Natural killer cell treated with Interleukin-12 subunit alpha and Interleukin-12 subunit beta and Interleukin-15 and Interleukin-18, amount 100 ng/mL, for 72 hours (primary cell): ENCODE data around the gene GABRB2. TPM values are rescaled to one million over a fixed set of nuclear protein-coding genes. Genes with fewer than 3 reads are reported as not detected.
"Not testable (repeated sequence)": the region's sequence is repeated elsewhere in the genome, so short reads cannot be mapped to it uniquely, and the experiment has no call there.

Source experiments
- ATAC-seq, 2 donors: fragments of 150-1000 bp; cut with Tn5 transposase in 1 of 2; sonication (Bioruptor Pico), chemical (Tn5 transposase) in 1 of 2; 2 replicates each; pipeline ENCODE4 v1.10.0; 2021
- DNase-seq: peaks from one replicate; pipeline ENCODE4 v3.0.0; 2022; ENCODE audit warnings: low spot score
- H3K27ac Mint-ChIP-seq, 2 donors: 1 replicate in 1 of 2; 2 replicates in 1 of 2; pipeline ENCODE4 v1.8.0; 2022; ENCODE audit warnings: mixed read lengths in 2 of 2, mild to moderate bottlenecking in 1 of 2, moderate library complexity in 1 of 2
- H3K27me3 Mint-ChIP-seq, 2 donors: 1 replicate in 1 of 2; 2 replicates in 1 of 2; pipeline ENCODE4 v1.8.0; 2022; ENCODE audit warnings: mixed read lengths in 2 of 2
- H3K36me3 Mint-ChIP-seq: one replicate; pipeline ENCODE4 v1.8.0; 2022; ENCODE audit warnings: mixed read lengths
- H3K4me1 Mint-ChIP-seq, 2 donors: 1 replicate in 1 of 2; 2 replicates in 1 of 2; pipeline ENCODE4 v1.8.0; 2022; ENCODE audit warnings: low read depth in 2 of 2, mixed read lengths in 2 of 2, mild to moderate bottlenecking in 1 of 2
- H3K4me3 Mint-ChIP-seq: one replicate; pipeline ENCODE4 v1.8.0; 2022; ENCODE audit warnings: mixed read lengths
- H3K9me3 Mint-ChIP-seq: 2 replicates; pipeline ENCODE4 v1.8.0; 2022; ENCODE audit warnings: mixed read lengths
- total RNA-seq, 2 donors: library from RNA; stranded (reverse); gene quantifications; one replicate each; pipeline ENCODE4 v1.2.3, GENCODE V29; 2022

Gene GABRB2
- total RNA-seq, 2 donors from 2014 or later: not detected

- H3K4me3 Mint-ChIP-seq: no peak overlapping the region
- H3K36me3 Mint-ChIP-seq: no peaks in the 10 kb centered on the region
- H3K27me3 Mint-ChIP-seq: no peaks in the 10 kb centered on the region
- DNase-seq (no peak), ATAC-seq (no peak)
- peaks cover 8% of the 10 kb centered on the region for H3K9me3 Mint-ChIP-seq
- no peak overlapping the region for H3K27ac Mint-ChIP-seq
- H3K4me1 Mint-ChIP-seq: no peaks in the 10 kb centered on the region
These were observed 7.5 kb downstream of the GABRB2 start for GRCh38 chr5:161539016-161539415.

GRCh38 chr5:161535762-161536161, 10.8 kb downstream of the GABRB2 start:
- ATAC-seq (no peak), DNase-seq (no peak)
- no peak overlapping the region for H3K27ac Mint-ChIP-seq
- no peaks in the 10 kb centered on the region for H3K36me3 Mint-ChIP-seq
- H3K9me3 Mint-ChIP-seq: peaks cover 11% of the 10 kb centered on the region
- no peaks in the 10 kb centered on the region for H3K4me1 Mint-ChIP-seq
- H3K4me3 Mint-ChIP-seq: no peak overlapping the region
- no peaks in the 10 kb centered on the region for H3K27me3 Mint-ChIP-seq

DNA sequence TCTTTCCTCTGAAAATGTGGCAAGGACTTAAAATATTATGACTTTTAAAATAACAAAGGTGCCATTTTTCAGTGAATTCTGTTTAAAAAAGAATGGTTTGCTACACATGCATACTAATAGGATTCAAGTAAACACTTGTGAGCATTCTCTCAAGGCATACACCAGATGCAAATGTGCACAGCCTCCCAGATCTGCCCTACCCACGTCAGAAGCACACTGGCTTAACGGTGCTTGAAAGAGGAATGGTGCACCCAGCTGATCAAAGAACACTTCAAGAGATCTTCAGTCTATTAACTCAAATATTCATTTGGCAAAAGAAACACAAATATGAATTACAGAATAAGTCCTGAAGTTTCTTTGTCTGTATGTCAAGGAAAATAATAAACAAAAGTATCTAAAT, 15.8 kb downstream of the GABRB2 start:
- H3K9me3 Mint-ChIP-seq: peaks cover 3% of the 10 kb centered on the region
- no peaks in the 10 kb centered on the region for H3K4me1 Mint-ChIP-seq
- no peaks in the 10 kb centered on the region for H3K27me3 Mint-ChIP-seq
- no peak overlapping the region for H3K27ac Mint-ChIP-seq
- H3K36me3 Mint-ChIP-seq: no peaks in the 10 kb centered on the region
- ATAC-seq: no peak
- DNase-seq: no peak
- no peak overlapping the region for H3K4me3 Mint-ChIP-seq

- H3K27me3 Mint-ChIP-seq: no peaks in the 10 kb centered on the region
- H3K9me3 Mint-ChIP-seq: peaks cover 7% of the 10 kb centered on the region
- H3K4me3 Mint-ChIP-seq: no peak overlapping the region
- no peak overlapping the region for H3K27ac Mint-ChIP-seq
- no peak for DNase-seq
- H3K4me1 Mint-ChIP-seq: no peaks in the 10 kb centered on the region
- ATAC-seq: no peak
- H3K36me3 Mint-ChIP-seq: peaks cover 6% of the 10 kb centered on the region
These were observed 32.6 kb downstream of the GABRB2 start for GRCh38 chr5:161513942-161514341.

- Mint-ChIP-seq H3K9me3 (no peaks in the 10 kb centered on the region), H3K27ac (no peak overlapping the region), H3K4me3 (no peak overlapping the region), H3K4me1 (no peaks in the 10 kb centered on the region), H3K36me3 (peaks cover 3% of the 10 kb centered on the region), H3K27me3 (no peaks in the 10 kb centered on the region)
- ATAC-seq (no peak), DNase-seq (no peak)
These were observed 38.9 kb downstream of the GABRB2 start for GRCh38 chr5:161507591-161507990.

DNA sequence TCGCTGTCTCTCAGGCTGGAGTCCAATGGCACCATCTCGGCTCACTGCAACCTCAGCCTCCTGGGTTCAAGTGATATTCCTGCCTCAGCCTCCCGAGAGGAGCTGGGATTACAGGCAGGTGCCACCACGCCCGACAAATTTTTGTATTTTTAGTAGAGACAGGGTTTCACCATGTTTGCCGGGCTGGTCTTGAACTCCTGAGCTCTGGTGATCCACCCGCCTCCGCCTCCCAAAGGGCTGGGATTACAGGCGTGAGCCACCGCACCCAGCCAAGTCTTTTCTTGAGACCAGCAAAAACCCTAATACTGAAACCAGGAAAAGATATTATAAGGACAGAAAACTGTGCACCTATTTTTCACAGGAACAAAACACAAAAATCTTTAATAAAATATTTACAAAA, 41.4 kb downstream of the GABRB2 start:
- H3K4me3 Mint-ChIP-seq, H3K4me1 Mint-ChIP-seq, H3K27ac Mint-ChIP-seq, H3K36me3 Mint-ChIP-seq, DNase-seq, H3K9me3 Mint-ChIP-seq, ATAC-seq, H3K27me3 Mint-ChIP-seq: not testable (repeated sequence)

DNA sequence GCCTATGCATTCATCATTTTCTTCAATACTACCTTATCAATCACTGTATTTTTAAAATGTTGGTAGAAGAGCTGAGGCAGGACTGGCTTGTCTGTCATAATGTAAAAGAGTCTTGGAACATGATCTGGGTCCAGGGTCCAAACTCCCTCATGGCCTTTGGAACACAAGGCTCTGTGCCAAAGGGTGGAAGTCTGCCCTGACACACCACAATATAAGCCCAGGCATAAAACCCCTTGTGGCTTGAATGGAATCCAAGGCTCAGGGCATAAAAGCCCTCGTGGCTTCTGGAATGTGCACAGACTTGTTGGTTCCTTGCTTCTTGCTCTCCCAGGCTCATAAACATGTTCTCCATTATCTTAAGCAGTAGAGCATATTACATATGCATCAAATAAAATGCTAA, 48.0 kb downstream of the GABRB2 start:
- Mint-ChIP-seq H3K4me3 (no peak overlapping the region), H3K9me3 (peaks cover 8% of the 10 kb centered on the region), H3K27me3 (no peaks in the 10 kb centered on the region), H3K4me1 (no peaks in the 10 kb centered on the region), H3K27ac (no peak overlapping the region), H3K36me3 (peaks cover 4% of the 10 kb centered on the region)
- DNase-seq: no peak
- ATAC-seq: no peak

- DNase-seq: no peak
- no peaks in the 10 kb centered on the region for H3K4me1 Mint-ChIP-seq
- ATAC-seq: no peak
- peaks cover 11% of the 10 kb centered on the region for H3K9me3 Mint-ChIP-seq
- H3K36me3 Mint-ChIP-seq: no peaks in the 10 kb centered on the region
- no peaks in the 10 kb centered on the region for H3K27me3 Mint-ChIP-seq
- H3K27ac Mint-ChIP-seq: no peak overlapping the region
- H3K4me3 Mint-ChIP-seq: no peak overlapping the region
These were observed 62.8 kb downstream of the GABRB2 start for GRCh38 chr5:161483721-161484120.

DNA sequence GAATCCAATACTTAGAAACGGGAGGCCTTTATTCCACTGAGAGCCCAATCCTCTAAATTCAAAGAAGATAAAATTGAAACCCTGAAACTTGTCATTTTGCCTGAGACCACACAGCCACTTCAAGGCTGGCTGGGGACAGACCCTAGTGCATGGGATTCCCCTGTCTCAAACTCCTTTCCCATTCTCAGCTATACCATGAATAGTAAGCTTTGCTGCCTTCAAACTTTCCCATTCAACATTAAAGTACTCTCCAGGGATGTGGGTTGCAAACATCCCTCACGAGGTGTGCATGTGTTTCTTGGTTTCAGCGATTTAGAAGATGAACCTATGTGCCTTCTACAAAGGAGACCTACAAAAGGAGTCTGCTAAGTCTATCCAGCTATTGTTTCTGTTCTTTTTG, 64.6 kb downstream of the GABRB2 start:
- ATAC-seq (no peak), DNase-seq (no peak)
- H3K9me3 Mint-ChIP-seq: peaks cover 11% of the 10 kb centered on the region
- H3K27ac Mint-ChIP-seq: no peak overlapping the region
- H3K27me3 Mint-ChIP-seq: no peaks in the 10 kb centered on the region
- H3K4me1 Mint-ChIP-seq: no peaks in the 10 kb centered on the region
- no peak overlapping the region for H3K4me3 Mint-ChIP-seq
- no peaks in the 10 kb centered on the region for H3K36me3 Mint-ChIP-seq

- H3K27ac Mint-ChIP-seq: no peak overlapping the region
- peaks cover 6% of the 10 kb centered on the region for H3K36me3 Mint-ChIP-seq
- H3K4me1 Mint-ChIP-seq: no peaks in the 10 kb centered on the region
- DNase-seq (no peak), ATAC-seq (no peak)
- H3K27me3 Mint-ChIP-seq: no peaks in the 10 kb centered on the region
- peaks cover 17% of the 10 kb centered on the region for H3K9me3 Mint-ChIP-seq
- no peak overlapping the region for H3K4me3 Mint-ChIP-seq
These were observed 75.1 kb downstream of the GABRB2 start for GRCh38 chr5:161471211-161471950.

DNA sequence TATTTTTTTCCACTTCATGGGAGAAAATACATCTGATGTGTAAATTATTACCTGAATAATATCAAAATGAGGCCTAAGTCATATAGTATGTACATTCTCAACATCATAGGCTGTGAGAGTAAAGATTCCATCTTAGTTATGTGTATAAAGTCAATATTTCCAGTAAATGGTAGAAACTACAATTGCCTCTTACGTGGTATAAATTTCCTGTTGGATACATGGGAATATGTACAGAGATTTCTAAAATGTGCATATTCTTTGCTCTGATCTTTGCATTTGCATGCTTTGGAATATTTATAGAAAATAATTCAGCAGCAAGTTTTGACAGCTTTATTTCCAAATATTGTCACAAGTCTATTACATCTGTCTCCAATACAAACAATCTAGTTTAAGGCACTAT, 78.8 kb downstream of the GABRB2 start:
- Mint-ChIP-seq H3K36me3 (no peaks in the 10 kb centered on the region), H3K27ac (no peak overlapping the region), H3K4me3 (no peak overlapping the region), H3K4me1 (no peaks in the 10 kb centered on the region), H3K9me3 (peaks cover 11% of the 10 kb centered on the region), H3K27me3 (no peaks in the 10 kb centered on the region)
- DNase-seq: no peak
- no peak for ATAC-seq

DNA sequence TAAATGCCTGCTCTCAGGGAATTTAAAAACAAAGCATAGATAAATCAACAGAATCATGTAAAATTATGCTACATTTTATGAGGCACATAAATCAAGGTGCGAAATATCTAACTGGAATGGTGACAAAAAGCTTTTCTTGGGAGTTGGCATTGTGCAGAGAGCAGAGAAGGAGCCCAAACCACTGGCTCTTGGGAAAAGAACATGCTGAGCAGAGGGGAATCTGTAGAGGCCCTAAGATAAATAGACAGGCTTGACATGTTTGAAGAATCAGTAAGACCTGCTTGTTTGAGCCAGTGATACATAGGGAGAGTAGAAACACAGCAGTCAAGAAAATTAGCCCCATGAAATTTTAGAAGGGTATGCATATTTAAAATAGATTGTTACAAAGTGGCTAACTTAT, 85.8 kb downstream of the GABRB2 start:
- H3K36me3 Mint-ChIP-seq: no peaks in the 10 kb centered on the region
- H3K4me1 Mint-ChIP-seq: no peaks in the 10 kb centered on the region
- no peak overlapping the region for H3K27ac Mint-ChIP-seq
- no peaks in the 10 kb centered on the region for H3K27me3 Mint-ChIP-seq
- H3K9me3 Mint-ChIP-seq: peaks cover 3% of the 10 kb centered on the region
- DNase-seq (no peak), ATAC-seq (no peak)
- H3K4me3 Mint-ChIP-seq: no peak overlapping the region

DNA sequence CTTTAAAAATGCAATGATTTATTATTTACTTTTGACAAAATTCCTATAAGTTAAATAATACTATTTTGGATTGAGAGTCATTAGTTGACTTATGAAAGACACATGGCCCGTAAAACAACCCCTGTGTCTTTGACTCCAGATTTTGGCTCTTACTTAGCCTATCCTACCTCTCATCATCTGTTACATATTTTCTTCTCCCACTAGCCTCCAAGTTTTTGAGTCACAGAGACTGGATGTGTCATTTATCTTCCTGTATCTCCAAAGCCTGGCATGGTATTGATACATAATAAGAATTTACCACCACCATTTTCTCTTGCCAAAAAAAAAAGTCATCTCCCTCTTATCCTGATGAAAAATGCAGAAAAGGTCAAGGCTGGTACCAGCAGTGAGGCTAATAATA, 99.9 kb downstream of the GABRB2 start:
- no peaks in the 10 kb centered on the region for H3K36me3 Mint-ChIP-seq
- no peak overlapping the region for H3K27ac Mint-ChIP-seq
- H3K9me3 Mint-ChIP-seq: peaks cover 5% of the 10 kb centered on the region
- no peak overlapping the region for H3K4me3 Mint-ChIP-seq
- ATAC-seq (no peak), DNase-seq (no peak)
- no peaks in the 10 kb centered on the region for H3K4me1 Mint-ChIP-seq
- no peaks in the 10 kb centered on the region for H3K27me3 Mint-ChIP-seq

DNA sequence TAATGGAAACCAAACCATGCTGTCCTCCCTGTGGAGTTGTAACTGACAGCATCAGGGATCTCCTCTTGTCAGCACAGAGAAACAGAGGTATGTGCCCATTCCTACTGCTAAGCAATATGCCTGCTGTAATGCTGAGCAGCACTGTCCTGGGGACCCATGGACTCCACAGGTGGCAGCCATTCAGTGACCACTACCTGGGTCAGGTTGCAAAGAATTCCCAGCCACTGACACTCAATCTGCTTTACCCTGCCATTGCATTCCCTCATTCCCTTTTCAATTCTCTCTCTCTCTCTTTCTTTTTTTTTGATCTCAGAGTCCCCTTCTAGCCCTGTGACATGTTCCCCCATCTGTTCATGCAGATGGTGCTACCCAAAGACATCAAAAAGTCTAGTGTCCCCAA, 104.1 kb downstream of the GABRB2 start:
- Mint-ChIP-seq H3K9me3 (peaks cover 14% of the 10 kb centered on the region), H3K27me3 (no peaks in the 10 kb centered on the region), H3K4me3 (no peak overlapping the region), H3K4me1 (no peaks in the 10 kb centered on the region), H3K27ac (no peak overlapping the region), H3K36me3 (no peaks in the 10 kb centered on the region)
- no peak for DNase-seq
- ATAC-seq: no peak

- H3K27me3 Mint-ChIP-seq: no peaks in the 10 kb centered on the region
- peaks cover 5% of the 10 kb centered on the region for H3K9me3 Mint-ChIP-seq
- H3K4me3 Mint-ChIP-seq: no peak overlapping the region
- no peak for ATAC-seq
- no peak for DNase-seq
- no peak overlapping the region for H3K27ac Mint-ChIP-seq
- no peaks in the 10 kb centered on the region for H3K36me3 Mint-ChIP-seq
- no peaks in the 10 kb centered on the region for H3K4me1 Mint-ChIP-seq
These were observed 113.7 kb downstream of the GABRB2 start for GRCh38 chr5:161432798-161433197.
